ENCODE measurements around the gene ZCCHC3. TPM values are rescaled to one million over a fixed set of nuclear protein-coding genes. Genes with fewer than 3 reads are reported as not detected.
A peak's percentile ranks its signal among the peaks of the same experiment; 100 is the strongest.

Gene ZCCHC3
- total and polyA plus RNA-seq, 2 experiments from 2014 or later, result 4.1 to 14.8 TPM

GRCh38 chr20:316316-317068 is 19.1 kb downstream of the ZCCHC3 start:
- H4K20me1 ChIP-seq (ENCODE audit: insufficient read depth), result no peaks in the 10 kb centered on the region
- no peak for TF ChIP-seq EZH2phosphoT487 (IDR thresholded peaks at IDR 0.05; ENCODE audit: insufficient read depth, low read depth)
- DNase-seq, result peak; percentile 71
- in situ Hi-C loops (cut with MboI), result no loop called here
- no peak overlapping the region for H2AFZ ChIP-seq
- no peaks in the 10 kb centered on the region for H3K36me3 ChIP-seq (ENCODE audit: low read depth)
- H3K4me1 ChIP-seq (ENCODE audit: insufficient read depth), result peaks cover 19% of the 10 kb centered on the region
- H3K9ac ChIP-seq, result 0 out of 2 replicates have a peak overlapping the region, but pooled peaks have one; percentile 19
- WGBS, 2 experiments (ENCODE audit: low coverage in 1 of 2, low lambda C conversion rate in 2 of 2, missing lambda C conversion rate in 2 of 2), result 90 to 94% methylated on average over 2 of the region's 2 CpGs
- no peak overlapping the region for H3K4me2 ChIP-seq (ENCODE audit: unreplicated experiment)
- no peaks in the 10 kb centered on the region for H3K9me2 ChIP-seq (ENCODE audit: insufficient read depth)
- no peaks in the 10 kb centered on the region for H3K9me3 ChIP-seq (ENCODE audit: low read depth)
- no peak overlapping the region for H3K4me3 ChIP-seq
- H3K79me2 ChIP-seq (ENCODE audit: insufficient read depth), result no peaks in the 10 kb centered on the region
- H3F3A ChIP-seq (ENCODE audit: insufficient read depth), result peaks cover 3% of the 10 kb centered on the region; the same call in 1 of the 2 replicates
- H3K27me3 ChIP-seq (replicated peaks; ENCODE audit: insufficient read depth), result no peaks in the 10 kb centered on the region
- peak overlapping the region; percentile 76 for H3K27ac ChIP-seq

GRCh38 chr20:324177-325044 is 27.0 kb downstream of the ZCCHC3 start:
- H3K4me3 ChIP-seq, result peak overlapping the region; percentile 84
- peak overlapping the region; percentile 82 for H3K4me2 ChIP-seq (ENCODE audit: unreplicated experiment)
- no peaks in the 10 kb centered on the region for H3K9me3 ChIP-seq (ENCODE audit: low read depth)
- H3K27me3 ChIP-seq (replicated peaks; ENCODE audit: insufficient read depth), result no peaks in the 10 kb centered on the region
- no peaks in the 10 kb centered on the region for H3K9me2 ChIP-seq (ENCODE audit: insufficient read depth)
- H3K9ac ChIP-seq, result peak overlapping the region; percentile 90
- 1% methylated on average over 30 to 69 of the region's 69 CpGs for WGBS, 2 experiments (ENCODE audit: low coverage in 1 of 2, low lambda C conversion rate in 2 of 2, missing lambda C conversion rate in 2 of 2)
- no peak for TF ChIP-seq EZH2 (IDR thresholded peaks at IDR 0.05; ENCODE audit: insufficient read depth, poor library complexity, severe bottlenecking)
- TF ChIP-seq EZH2phosphoT487 (IDR thresholded peaks at IDR 0.05; ENCODE audit: insufficient read depth, low read depth), result no peak
- H3K36me3 ChIP-seq (ENCODE audit: low read depth), result no peaks in the 10 kb centered on the region
- H4K20me1 ChIP-seq (ENCODE audit: insufficient read depth), result no peaks in the 10 kb centered on the region
- H3K27ac ChIP-seq, result peak overlapping the region; percentile 89
- DNase-seq, result peak; percentile 95
- H2AFZ ChIP-seq, result peak overlapping the region; percentile 83
- peaks cover 19% of the 10 kb centered on the region for H3F3A ChIP-seq (ENCODE audit: insufficient read depth)
- in situ Hi-C loops (cut with MboI), result no loop called here
- H3K79me2 ChIP-seq (ENCODE audit: insufficient read depth), result peaks cover 12% of the 10 kb centered on the region
- H3K4me1 ChIP-seq (ENCODE audit: insufficient read depth), result peaks cover 18% of the 10 kb centered on the region

DNA sequence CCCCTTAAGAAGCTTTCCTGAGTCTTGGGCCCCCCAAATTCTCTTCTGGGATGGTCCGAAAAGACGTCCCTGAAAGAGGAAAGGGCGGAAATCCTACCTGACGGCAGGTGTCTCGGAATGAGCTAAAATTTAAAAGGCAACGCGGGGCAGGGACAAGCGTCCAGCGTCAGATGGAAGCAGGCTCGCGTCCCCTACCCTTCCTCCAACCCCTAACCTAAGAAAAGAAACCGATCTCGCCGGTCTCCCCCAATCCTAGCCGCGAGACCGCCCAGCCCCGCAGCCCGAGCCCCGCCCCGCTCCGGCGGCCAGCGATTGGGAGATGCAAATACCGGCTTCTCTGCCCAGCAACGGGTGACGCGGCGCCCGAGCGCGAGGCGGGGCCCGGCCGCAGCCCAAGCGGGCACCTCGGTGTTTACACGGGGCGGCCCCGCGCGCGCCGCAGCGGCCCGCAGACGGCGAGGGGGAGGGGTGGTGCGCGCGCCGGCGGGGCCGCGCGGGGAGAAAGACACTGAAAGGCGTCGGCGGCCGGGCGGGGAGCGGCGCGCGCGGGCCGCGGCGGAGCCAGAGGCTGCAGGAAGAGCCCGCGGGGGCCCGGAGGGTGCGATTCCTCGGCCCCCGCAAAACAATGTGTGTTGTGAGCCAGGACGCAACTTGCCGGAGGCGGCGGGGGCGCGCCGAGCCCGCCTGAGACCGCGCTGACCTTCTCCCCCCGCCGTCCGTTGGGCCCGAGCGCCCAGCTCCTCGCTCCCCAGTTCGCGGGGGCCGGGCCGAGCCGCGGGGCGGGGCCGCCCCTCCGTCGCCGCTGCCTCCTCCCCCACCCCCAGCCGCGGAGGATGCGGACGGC is 27.9 kb downstream of the ZCCHC3 start, which contains the start of gene SOX12:
Gene SOX12, plus strand, starts transcription at position 508 of the 844 bp plus-strand sequence. CDS start 373 bp downstream, outside the sequence.
- peaks cover 19% of the 10 kb centered on the region for H3K79me2 ChIP-seq (ENCODE audit: insufficient read depth)
- H3K4me2 ChIP-seq (ENCODE audit: unreplicated experiment), result peak within 1 kb of the TSS; percentile 82
- no peaks in the 10 kb centered on the region for H3K9me3 ChIP-seq (ENCODE audit: low read depth)
- peak within 1 kb of the TSS; percentile 89 for H3K27ac ChIP-seq
- no peaks in the 10 kb centered on the region for H4K20me1 ChIP-seq (ENCODE audit: insufficient read depth)
- TF ChIP-seq EZH2 (IDR thresholded peaks at IDR 0.05; ENCODE audit: insufficient read depth, poor library complexity, severe bottlenecking) (no peak), EZH2phosphoT487 (IDR thresholded peaks at IDR 0.05; ENCODE audit: insufficient read depth, low read depth) (no peak)
- H3K9ac ChIP-seq, result peak within 1 kb of the TSS; percentile 90
- peaks cover 26% of the 10 kb centered on the region for H3K4me1 ChIP-seq (ENCODE audit: insufficient read depth)
- DNase-seq, result peak; percentile 96
- H3K9me2 ChIP-seq (ENCODE audit: insufficient read depth), result no peaks in the 10 kb centered on the region
- H3K4me3 ChIP-seq, result peak within 1 kb of the TSS; percentile 84
- H3F3A ChIP-seq (ENCODE audit: insufficient read depth), result peaks cover 28% of the 10 kb centered on the region
- no peaks in the 10 kb centered on the region for H3K36me3 ChIP-seq (ENCODE audit: low read depth)
- no peaks in the 10 kb centered on the region for H3K27me3 ChIP-seq (replicated peaks; ENCODE audit: insufficient read depth)
- H2AFZ ChIP-seq, result peak within 1 kb of the TSS; percentile 83
- 1% methylated on average over 42 to 64 of the region's 106 CpGs for WGBS, 2 experiments (ENCODE audit: low coverage in 1 of 2, low lambda C conversion rate in 2 of 2, missing lambda C conversion rate in 2 of 2)
- in situ Hi-C loops (cut with MboI), result no loop called here
